Stimulated activated CD8-positive, alpha-beta memory T cell treated with anti-CD3 and anti-CD28 coated beads, Interleukin-7, amount 100 ng/mL, for 48 hours (primary cell): ENCODE data around the gene DLL4.

Experiments
- DNase-seq, 2 donors: peaks; one replicate each; pipeline ENCODE4 v3.0.0-alpha.2; 2020; ENCODE audit warnings: low read depth in 1 of 2; ENCODE audit errors: extremely low read depth in 1 of 2

DLL4 gene

GRCh38 chr15:40925863-40926658 lies 3.1 kb upstream of the DLL4 start:
- DNase-seq, result no peak

- no peak for DNase-seq
These were observed 2.3 kb upstream of the DLL4 start for GRCh38 chr15:40926659-40927494.

GRCh38 chr15:40927495-40927872 lies 1.7 kb upstream of the DLL4 start:
- DNase-seq, result no peak

GRCh38 chr15:40927873-40928806 lies 1.0 kb upstream of the DLL4 start:
- no peak for DNase-seq

- no peak for DNase-seq
These were observed 705 bp downstream of the DLL4 start for GRCh38 chr15:40929660-40930429.

- DNase-seq, result peak in 1 of 2 donors; percentile 33
These were observed 1.5 kb downstream of the DLL4 start for GRCh38 chr15:40930430-40931299.

GRCh38 chr15:40931300-40932142 lies 2.4 kb downstream of the DLL4 start:
- no peak for DNase-seq

GRCh38 chr15:40932156-40932555 lies 3.0 kb downstream of the DLL4 start:
- no peak for DNase-seq

- DNase-seq, result no peak
These were observed 3.7 kb downstream of the DLL4 start for GRCh38 chr15:40932649-40933516.

- no peak for DNase-seq
These were observed 4.4 kb downstream of the DLL4 start for GRCh38 chr15:40933517-40933902.

- DNase-seq, result no peak
These were observed 5.3 kb downstream of the DLL4 start for GRCh38 chr15:40934457-40934856.

- DNase-seq, result no peak
These were observed 7.1 kb downstream of the DLL4 start for GRCh38 chr15:40936234-40936708.

- no peak for DNase-seq
These were observed 7.8 kb downstream of the DLL4 start for GRCh38 chr15:40936709-40937666.

- DNase-seq, result no peak
These were observed 8.8 kb downstream of the DLL4 start for GRCh38 chr15:40937762-40938535.

- DNase-seq, result no peak
These were observed 9.4 kb downstream of the DLL4 start for GRCh38 chr15:40938536-40938870.
